NCI-H460 (cell line): ENCODE measurements around the gene SEPTIN10. TPM values are rescaled to one million over a fixed set of nuclear protein-coding genes. Genes with fewer than 3 reads are reported as not detected.
A peak's percentile ranks its signal among the peaks of the same experiment; 100 is the strongest.
"Not testable (repeated sequence)": the region's sequence is repeated elsewhere in the genome, so short reads cannot be mapped to it uniquely, and the experiment has no call there.

Experiments
- DNase-seq: peaks from one replicate; pipeline ENCODE4 v3.0.0-alpha.2; 2016; ENCODE audit warnings: low read depth; ENCODE audit errors: extremely low read depth
- polyA plus RNA-seq: library from polyadenylated mRNA; depleted of rRNA; stranded (reverse); fragments of >200 nt; gene quantifications from 2 replicates; pipeline ENCODE4 v1.2.3, GENCODE V29; 2014; cell fraction: nucleus; rRNA removed
- total RNA-seq: library from RNA; depleted of rRNA; stranded (reverse); fragments of >200 nt; shearing (Covaris generic); gene quantifications from 2 replicates; pipeline ENCODE4 v1.2.3, GENCODE V29; 2014; rRNA removed

The SEPTIN10 gene
- total RNA-seq, result 164 and 183 TPM in 2 replicates
- 66.2 and 97.5 TPM in 2 replicates for polyA plus RNA-seq

DNA sequence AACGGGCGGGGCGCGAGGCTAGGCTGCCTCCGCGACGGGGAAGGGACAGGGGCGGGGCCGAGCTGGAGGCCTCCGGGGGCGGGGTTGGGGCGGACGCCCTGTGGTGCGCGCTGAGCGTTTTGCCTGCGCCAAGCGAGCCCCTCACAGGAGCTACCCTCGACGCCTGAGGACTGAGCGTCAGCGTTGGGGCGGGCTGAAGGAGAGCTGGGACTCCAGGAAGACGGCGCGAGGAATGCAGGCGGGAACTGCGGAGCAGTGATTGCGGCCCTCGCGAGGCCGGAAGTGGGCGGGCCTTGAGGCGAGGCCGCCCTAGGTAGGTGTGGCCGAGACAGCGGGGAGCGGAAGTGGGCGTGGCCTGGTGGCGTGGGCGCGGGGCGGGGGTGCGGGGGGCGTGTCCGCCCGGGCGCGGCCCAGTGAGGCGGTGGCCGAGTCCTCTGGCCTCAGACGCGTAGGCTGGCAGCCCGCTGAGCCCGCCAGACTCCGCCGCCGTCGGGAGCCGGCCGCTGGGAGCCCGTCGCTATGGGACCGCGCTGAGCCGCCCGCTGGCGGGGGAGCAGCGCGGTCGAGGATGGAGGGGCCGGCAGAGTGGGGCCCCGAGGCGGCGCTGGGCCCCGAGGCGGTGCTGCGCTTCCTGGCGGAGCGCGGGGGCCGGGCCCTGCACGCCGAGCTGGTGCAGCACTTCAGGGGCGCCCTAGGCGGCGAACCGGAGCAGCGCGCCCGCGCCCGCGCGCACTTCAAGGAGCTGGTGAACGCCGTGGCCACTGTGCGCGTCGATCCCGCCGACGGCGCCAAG lies at the start of gene SEPTIN10, which contains the start of gene SOWAHC:
Gene SEPTIN10, minus strand, starts transcription at position 45 of the 793 bp plus-strand sequence. CDS start 139 bp downstream, outside the sequence.
Gene SOWAHC, plus strand, starts transcription at position 443 of the 793 bp plus-strand sequence. Its CDS starts 126 bp downstream, at position 569.
- peak; percentile 99 for DNase-seq

DNA sequence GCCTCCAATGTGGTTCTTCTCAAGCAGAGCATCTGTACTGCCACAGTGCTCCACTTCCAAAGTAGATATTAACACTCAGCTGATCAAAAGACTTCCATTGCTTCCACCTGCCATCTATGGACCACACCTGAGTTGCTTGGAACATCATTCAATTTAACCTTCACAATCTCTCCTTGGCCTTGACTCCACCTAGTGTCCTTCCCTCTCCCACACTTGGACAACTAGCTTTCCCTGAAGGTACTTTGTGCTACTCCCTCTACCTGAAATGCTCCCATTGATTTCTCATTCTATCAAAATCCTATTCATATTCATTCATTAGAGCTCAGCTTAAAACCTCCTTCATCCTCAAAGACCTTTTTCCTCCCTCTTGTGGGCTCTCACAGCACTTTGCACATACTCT lies 49.1 kb upstream of the SEPTIN10 start:
- DNase-seq, result no peak

GRCh38 chr2:109660046-109660860 lies 46.5 kb upstream of the SEPTIN10 start:
- no peak for DNase-seq

DNA sequence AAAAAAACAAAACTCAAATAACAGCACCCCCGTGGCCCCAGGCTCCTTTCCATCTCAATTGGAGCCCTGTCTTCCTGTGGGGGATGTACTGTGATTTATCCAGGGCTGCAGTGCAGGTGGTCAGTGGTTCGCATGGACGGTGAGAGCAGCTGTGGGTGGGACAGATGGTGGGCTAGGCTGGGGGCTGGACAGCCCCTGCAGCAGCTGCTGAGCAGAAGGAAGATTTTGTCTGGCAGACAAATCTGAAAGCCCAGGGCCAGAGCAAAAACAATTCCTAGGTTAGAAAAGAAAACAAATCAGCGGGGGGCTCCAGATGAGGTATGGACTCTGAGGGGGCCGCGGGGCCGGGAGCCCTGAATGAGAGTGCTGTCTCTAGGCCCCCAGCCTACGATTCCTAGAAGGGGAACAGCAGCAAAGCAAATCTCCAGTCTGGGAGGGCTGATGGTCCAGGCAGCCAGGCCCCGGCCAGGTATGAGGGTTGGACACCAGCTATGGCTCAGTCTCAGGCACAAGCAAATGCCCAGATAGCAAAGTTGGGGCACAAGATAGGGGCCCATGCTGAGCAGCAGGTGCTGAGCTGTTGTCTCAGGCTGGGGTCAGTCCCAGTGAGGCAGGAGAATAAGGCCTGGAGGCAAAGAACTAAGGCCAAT lies 45.8 kb upstream of the SEPTIN10 start:
- no peak for DNase-seq

DNA sequence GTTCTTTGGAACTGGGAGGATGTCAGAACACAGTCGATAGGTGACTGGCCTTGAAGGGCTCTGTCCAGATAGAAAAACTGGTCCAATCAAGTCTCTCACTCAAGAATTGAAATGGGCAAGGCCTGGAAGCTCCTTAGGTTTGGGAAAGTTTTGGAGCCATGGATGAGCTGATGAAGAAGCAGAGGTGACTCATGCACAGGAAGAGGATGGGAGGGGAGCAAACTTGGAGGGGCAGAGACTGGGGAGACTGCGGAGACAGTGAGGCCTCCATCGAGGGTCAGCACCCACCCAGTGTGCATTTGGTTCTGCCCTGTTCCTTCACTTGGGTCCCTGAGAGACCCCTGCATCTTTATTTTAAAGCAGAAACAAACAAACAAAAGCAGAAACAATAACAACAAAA lies 41.5 kb upstream of the SEPTIN10 start:
- DNase-seq, result no peak

DNA sequence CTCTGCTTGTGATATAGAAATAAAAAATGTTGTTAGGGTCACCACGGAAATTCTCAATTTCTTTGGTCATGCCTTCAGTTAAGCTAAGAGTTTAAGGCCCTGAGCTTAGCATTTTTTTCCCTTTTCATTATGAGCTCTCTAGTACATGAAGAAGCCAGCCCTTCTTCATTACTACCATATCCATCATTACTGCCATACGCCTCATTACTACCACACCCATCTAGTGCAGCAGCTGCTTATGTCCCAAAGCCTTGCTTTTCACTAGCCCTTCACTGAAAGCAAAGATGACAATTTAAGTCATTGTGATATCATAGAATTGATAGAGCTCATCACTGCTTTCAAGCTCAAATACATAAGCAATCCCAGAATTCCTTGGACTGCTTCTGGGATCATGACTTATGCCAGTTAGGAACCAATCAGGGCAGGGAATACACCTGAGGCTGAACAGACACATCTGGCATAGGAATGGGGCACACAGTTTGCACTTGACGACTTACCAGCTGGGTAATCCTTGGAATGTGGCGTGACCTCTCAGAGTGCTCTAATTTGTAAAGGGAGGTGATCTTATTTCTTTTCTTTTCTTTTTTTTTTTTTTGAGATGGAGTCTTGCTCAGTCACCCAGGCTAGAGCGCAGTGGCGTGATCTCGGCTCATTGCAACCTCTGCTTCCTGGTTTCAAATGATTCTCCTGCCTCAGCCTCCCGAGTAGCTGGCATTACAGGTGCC lies 40.7 kb upstream of the SEPTIN10 start:
- DNase-seq, result no peak

GRCh38 chr2:109649736-109650695 lies 36.2 kb upstream of the SEPTIN10 start:
- DNase-seq, result no peak

GRCh38 chr2:109648041-109648527 lies 34.3 kb upstream of the SEPTIN10 start:
- DNase-seq, result no peak

DNA sequence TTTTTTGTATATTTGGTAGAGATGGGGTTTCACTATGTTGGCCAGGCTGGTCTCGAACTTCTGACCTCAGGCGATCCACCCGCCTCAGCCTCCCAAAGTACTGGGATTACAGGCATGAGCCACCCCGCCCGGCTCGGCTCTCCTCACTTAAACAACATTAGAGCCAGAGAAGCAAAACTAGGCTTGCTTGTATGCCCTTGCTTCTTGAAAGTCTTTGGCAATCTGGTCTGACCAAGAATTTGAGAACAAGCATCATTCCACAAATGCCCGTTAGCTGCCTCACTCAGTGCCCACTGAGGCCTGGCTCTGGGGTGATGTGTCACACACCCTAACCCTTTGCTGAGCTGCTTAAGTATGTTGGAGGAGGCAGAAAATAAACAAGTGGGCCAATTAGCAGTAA lies 33.9 kb upstream of the SEPTIN10 start:
- no peak for DNase-seq

DNA sequence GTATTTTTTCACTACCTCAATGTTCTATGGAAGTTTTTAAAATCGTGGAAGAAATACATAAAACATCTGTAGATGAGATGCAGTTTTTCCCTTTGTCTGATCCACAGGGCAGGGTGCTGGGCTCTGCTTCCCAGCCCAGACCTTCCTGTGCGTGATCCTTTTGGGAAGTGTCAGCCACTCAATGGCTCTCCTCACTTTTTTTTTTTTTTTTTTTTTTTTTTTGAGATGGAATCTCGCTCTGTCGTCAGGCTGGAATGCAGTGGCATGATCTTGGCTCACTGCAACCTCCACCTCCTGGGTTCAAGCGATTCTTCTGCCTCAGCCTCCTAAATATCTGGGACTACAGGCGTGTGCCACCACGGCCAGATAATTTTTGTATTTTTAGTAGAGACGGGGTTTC lies 33.2 kb upstream of the SEPTIN10 start:
- no peak for DNase-seq

DNA sequence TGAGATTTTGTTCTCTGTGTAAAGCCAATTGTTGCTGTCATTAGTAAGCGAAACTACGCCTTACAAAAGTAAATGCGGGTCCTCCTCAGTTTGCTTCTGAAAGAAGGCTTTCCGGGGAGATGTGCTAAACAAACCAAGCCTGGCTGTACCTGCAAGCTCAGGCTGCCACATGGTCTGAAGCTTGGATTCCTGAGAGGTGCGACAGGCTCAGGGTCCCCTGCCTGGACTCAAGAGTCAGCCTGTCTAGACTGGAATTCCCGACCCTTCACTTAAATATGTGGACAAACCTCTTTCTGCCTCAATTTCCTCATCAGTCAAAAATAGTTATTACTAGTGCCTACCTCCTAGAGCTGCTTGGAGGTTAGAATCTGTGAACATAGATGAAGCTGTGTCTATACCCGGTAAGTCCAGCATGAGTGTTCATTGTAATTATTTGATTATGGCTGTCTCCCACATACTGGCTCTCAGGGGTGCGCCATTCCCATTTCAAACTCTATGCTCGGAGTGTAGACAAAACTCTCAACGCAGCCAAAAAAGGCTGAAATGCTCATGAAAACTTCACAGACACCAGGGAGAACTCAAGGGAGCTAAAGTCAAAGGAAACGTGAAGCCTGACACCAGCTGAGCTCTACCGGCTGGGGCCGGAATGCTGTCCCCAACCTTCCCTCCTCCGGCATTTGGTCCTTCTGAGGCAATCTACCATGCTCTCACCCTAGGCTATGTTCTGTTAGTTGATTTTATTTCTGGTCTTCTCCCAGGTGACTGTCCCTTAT lies 31.8 kb upstream of the SEPTIN10 start:
- DNase-seq, result no peak

GRCh38 chr2:109644571-109645275 lies 31.0 kb upstream of the SEPTIN10 start:
- no peak for DNase-seq

DNA sequence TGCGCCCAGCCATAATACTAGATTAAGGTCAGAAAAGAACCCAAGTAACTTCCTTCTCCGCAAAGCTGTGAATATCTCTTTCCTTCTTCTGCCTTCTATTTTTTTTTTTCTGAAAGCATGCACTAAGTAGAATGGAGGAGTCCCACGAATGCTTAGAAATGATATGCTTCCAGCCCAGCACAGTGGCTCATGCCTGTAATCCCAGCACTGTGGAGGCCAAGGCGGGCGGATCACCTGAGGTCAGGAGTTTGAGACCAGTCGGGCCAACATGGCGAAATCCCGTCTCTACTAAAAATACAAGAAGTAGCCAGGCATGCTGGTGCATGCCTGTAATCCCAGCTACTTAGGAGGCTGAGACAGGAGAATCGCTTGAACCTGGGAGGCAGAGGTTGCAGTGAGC lies 26.2 kb upstream of the SEPTIN10 start:
- DNase-seq, result not testable (repeated sequence)

DNA sequence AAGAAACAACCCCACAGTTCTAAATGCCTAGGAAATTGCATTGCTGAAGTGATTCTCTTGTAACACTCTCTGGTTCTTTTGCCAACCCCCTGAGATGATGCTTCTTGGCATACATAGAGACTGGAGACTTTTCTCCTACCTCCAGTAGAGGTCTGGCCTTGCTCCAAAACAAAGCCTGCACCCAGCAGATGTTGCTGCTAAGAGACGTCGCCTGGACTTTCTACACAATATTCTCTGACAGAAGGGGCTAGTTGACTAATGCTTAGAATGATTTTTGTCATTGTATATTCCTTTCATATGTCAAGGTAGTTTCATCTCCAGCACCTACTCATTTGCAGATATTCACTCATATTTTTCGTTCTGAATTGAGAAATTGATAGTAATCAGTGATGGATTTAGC lies 25.0 kb upstream of the SEPTIN10 start:
- no peak for DNase-seq

DNA sequence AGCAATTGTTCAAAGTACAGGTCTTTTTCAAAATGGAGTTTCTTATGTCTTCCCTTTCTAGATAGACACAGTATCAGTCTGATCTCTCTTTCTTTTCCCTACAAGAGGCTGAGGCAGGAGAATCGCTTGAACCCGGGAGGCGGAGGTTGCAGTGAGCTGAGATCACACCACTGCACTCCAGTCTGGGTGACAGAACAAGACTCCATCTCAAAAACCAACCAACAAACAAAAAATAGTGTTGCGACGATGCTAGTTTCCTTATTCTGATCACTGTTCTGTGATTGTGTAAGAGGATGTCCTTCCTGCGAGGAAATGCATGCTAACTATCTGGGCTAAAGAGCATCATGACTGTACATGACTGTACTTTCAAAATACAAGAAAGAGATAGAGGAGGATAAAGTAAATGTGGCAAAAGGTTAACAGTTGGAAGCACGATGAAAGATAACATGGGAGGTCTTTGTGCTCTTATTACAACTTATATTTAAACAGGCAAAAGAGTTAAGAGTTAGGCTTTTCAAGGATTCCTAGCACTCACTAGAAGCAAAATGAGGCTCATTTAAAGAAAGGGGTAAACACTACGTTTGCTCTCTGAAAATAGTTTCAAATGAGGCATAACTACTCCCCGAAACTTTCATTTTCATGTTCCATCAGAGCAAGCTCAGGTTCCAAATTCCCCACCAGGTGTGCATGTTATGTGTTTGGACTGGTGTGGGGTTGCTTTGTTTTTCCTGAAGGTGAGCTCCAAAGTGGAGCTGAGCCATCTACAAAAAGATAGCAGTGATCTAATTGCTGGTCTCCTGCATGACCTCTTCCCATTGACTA lies 24.2 kb upstream of the SEPTIN10 start:
- DNase-seq, result no peak

GRCh38 chr2:109636317-109636716 lies 22.6 kb upstream of the SEPTIN10 start:
- no peak for DNase-seq
